Keratinocyte (primary cell): Measurements from ENCODE around the gene UNC5A.

Experiments used
- CTCF ChIP-seq, 3 experiments: IDR thresholded peaks in 1 of 3; conservative IDR thresholded peaks in 1 of 3; optimal IDR thresholded peaks in 1 of 3; 2 replicates in 2 of 3; 3 replicates in 1 of 3; pipeline versions ENCODE3 to v1.5.1; 2011; ENCODE audit warnings: low read length in 3 of 3, mild to moderate bottlenecking in 3 of 3, moderate library complexity in 2 of 3, control low read depth in 1 of 3, inconsistent platforms in 1 of 3; ENCODE audit not compliant: insufficient read depth in 2 of 3; ENCODE audit errors: extremely low read depth in 1 of 3
- EZH2 ChIP-seq: IDR thresholded peaks from one replicate; pipeline ENCODE4 v1.6.1; 2012; ENCODE audit warnings: inconsistent platforms, mild to moderate bottlenecking, low read length, moderate library complexity

GRCh38 chr5:176844281-176844680 is 33.9 kb downstream of the UNC5A start:
- no peak for TF ChIP-seq CTCF (optimal IDR thresholded peaks at IDR 0.05 in 1 of 3, IDR thresholded peaks at IDR 0.05 in 1 of 3, conservative IDR thresholded peaks at IDR 0.05 in 1 of 3; ENCODE audit: extremely low read depth in 1 of 3, insufficient read depth in 2 of 3, low read length in 3 of 3)
- no peak for TF ChIP-seq EZH2
